Measurements from ENCODE around the gene CAGE1. TPM values are rescaled to one million over a fixed set of nuclear protein-coding genes. Genes with fewer than 3 reads are reported as not detected.

Gene CAGE1
- polyA plus RNA-seq, 3 donors = not detected

DNA sequence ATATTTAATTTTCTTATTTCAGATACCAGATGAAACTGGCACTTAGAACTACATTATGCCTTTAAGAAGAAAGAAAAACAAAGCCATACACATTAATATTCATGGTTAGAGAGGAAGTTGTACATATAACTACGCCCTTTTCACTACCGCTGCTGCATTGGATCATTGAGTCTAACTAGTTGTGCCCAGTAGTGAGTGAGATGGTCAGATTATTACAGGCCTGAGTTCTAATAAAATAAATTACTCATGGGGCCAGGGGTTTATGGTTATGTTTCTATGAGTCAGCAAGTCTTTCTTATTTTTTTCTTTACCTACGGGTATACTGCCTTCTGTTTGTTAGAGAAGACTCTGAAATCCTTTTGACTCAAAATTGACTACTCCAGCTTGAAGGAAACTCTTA is 11.5 kb upstream of the CAGE1 start:
- Histone ChIP-seq H2AFZ (ENCODE audit: insufficient read depth, low read depth, low read length, poor library complexity, severe bottlenecking) (no peak overlapping the region), H3K36me3 (replicated peaks in 1 of 2; ENCODE audit: control insufficient read depth in 1 of 2, insufficient read depth in 2 of 2, low read length in 2 of 2) (peaks cover 65 to 98% of the 10 kb centered on the region in 2 donors), H3K9me3 (replicated peaks in 1 of 2; ENCODE audit: control insufficient read depth in 1 of 2, insufficient read depth in 1 of 2, low read length in 2 of 2) (no peaks in the 10 kb centered on the region), H3K79me2 (ENCODE audit: insufficient read depth, low read length) (no peaks in the 10 kb centered on the region), H3K4me2 (replicated peaks; ENCODE audit: extremely low read depth, low read length, poor library complexity, severe bottlenecking) (no peak overlapping the region), H3K4me3 (replicated peaks in 1 of 3; ENCODE audit: low read depth in 2 of 3, low read length in 3 of 3) (no peak overlapping the region), H3K27ac (ENCODE audit: low read depth in 1 of 2, low read length in 2 of 2) (no peak overlapping the region), H3K27me3 (ENCODE audit: control insufficient read depth in 2 of 2, insufficient read depth in 2 of 2, low read length in 2 of 2) (no peaks in the 10 kb centered on the region), H4K20me1 (ENCODE audit: insufficient read depth, low read length) (no peaks in the 10 kb centered on the region), H3K9ac (ENCODE audit: insufficient read depth, low read length, poor library complexity, severe bottlenecking) (no peak overlapping the region), H3K4me1 (ENCODE audit: control insufficient read depth in 1 of 2, insufficient read depth in 2 of 2, low read length in 2 of 2) (peaks cover 0 to 4% of the 10 kb centered on the region in 2 donors)
- no peak for DNase-seq
- H3K9me3 Mint-ChIP-seq = no peaks in the 10 kb centered on the region
- peak overlapping the region in 1 of 7 donors; percentile 13 for H3K27ac Mint-ChIP-seq
- no peak for TF ChIP-seq CTCF (IDR thresholded peaks at IDR 0.05)
- no peak overlapping the region for H3K4me3 Mint-ChIP-seq
- peaks cover 64 to 74% of the 10 kb centered on the region in 2 donors for H3K36me3 Mint-ChIP-seq
- H3K4me1 Mint-ChIP-seq = peaks cover 11% of the 10 kb centered on the region
- no CpG with 5 or more reads among the region's 3 CpGs for WGBS (ENCODE audit: insufficient coverage)
- intact Hi-C loops (cut with micrococcal nuclease) = no loop called here
- no peaks in the 10 kb centered on the region for H3K27me3 Mint-ChIP-seq (ENCODE audit: low read depth in 3 of 3)

- H3K4me1 Mint-ChIP-seq = peaks cover 33% of the 10 kb centered on the region
- DNase-seq = no peak
- no peaks in the 10 kb centered on the region for H3K27me3 Mint-ChIP-seq (ENCODE audit: low read depth in 3 of 3)
- peaks cover 31 to 47% of the 10 kb centered on the region in 2 donors for H3K36me3 Mint-ChIP-seq
- H3K27me3 ChIP-seq (ENCODE audit: control insufficient read depth in 2 of 2, insufficient read depth in 2 of 2, low read length in 2 of 2) = no peaks in the 10 kb centered on the region
- H4K20me1 ChIP-seq (ENCODE audit: insufficient read depth, low read length) = peaks cover 5% of the 10 kb centered on the region
- H2AFZ ChIP-seq (ENCODE audit: insufficient read depth, low read depth, low read length, poor library complexity, severe bottlenecking) = no peak overlapping the region
- H3K9ac ChIP-seq (ENCODE audit: insufficient read depth, low read length, poor library complexity, severe bottlenecking) = no peak overlapping the region
- H3K79me2 ChIP-seq (ENCODE audit: insufficient read depth, low read length) = peaks cover 34% of the 10 kb centered on the region
- peaks cover 26 to 29% of the 10 kb centered on the region in 2 donors for H3K4me1 ChIP-seq (ENCODE audit: control insufficient read depth in 1 of 2, insufficient read depth in 2 of 2, low read length in 2 of 2)
- H3K4me3 Mint-ChIP-seq = no peak overlapping the region
- intact Hi-C loops (cut with micrococcal nuclease) = no loop called here
- peak overlapping the region in 1 of 7 donors; percentile 76 for H3K27ac Mint-ChIP-seq
- H3K4me2 ChIP-seq (replicated peaks; ENCODE audit: extremely low read depth, low read length, poor library complexity, severe bottlenecking) = no peak overlapping the region
- TF ChIP-seq CTCF (IDR thresholded peaks at IDR 0.05) = no peak
- no peak overlapping the region for H3K4me3 ChIP-seq (replicated peaks in 1 of 3; ENCODE audit: low read depth in 2 of 3, low read length in 3 of 3)
- 100% methylated on average over 1 of the region's 6 CpGs for WGBS (ENCODE audit: insufficient coverage)
- peaks cover 35 to 44% of the 10 kb centered on the region in 2 donors for H3K36me3 ChIP-seq (replicated peaks in 1 of 2; ENCODE audit: control insufficient read depth in 1 of 2, insufficient read depth in 2 of 2, low read length in 2 of 2)
- H3K27ac ChIP-seq (ENCODE audit: low read depth in 1 of 2, low read length in 2 of 2) = no peak overlapping the region
- no peaks in the 10 kb centered on the region for H3K9me3 ChIP-seq (replicated peaks in 1 of 2; ENCODE audit: control insufficient read depth in 1 of 2, insufficient read depth in 1 of 2, low read length in 2 of 2)
- peaks cover 0 to 1% (median 0%) of the 10 kb centered on the region in 7 donors for H3K9me3 Mint-ChIP-seq
Observed at GRCh38 chr6:7392402-7392801, 2.9 kb upstream of the CAGE1 start.

Data from CD14-positive monocyte (primary cell).